ENCODE results near the gene ERMAP.

- TF ChIP-seq POLR2A (IDR thresholded peaks at IDR 0.05; ENCODE audit: low read depth, low read length), result peak; percentile 81
- peak; percentile 68 for TF ChIP-seq POLR2AphosphoS5 (IDR thresholded peaks at IDR 0.05; ENCODE audit: low read depth, low read length)
- no peak for TF ChIP-seq TAF1 (IDR thresholded peaks at IDR 0.05; ENCODE audit: borderline replicate concordance, low read depth, low read length)
Observed at GRCh38 chr1:42846257-42847110, 29.6 kb downstream of the ERMAP start, which contains the start of gene ZNF691.
